ENCODE measurements around the gene ULK2. TPM values are rescaled to one million over a fixed set of nuclear protein-coding genes. Genes with fewer than 3 reads are reported as not detected.

Gene ULK2
- total RNA-seq (2014; rRNA removed; shearing (Covaris generic)) (6.8 and 9.4 TPM in 2 replicates), total RNA-seq (2022) (0.94 TPM in 1 of 2 replicates, not detected in the other), Bru-seq, nascent RNA (percentile 8 among the genes with signal in this experiment), BruChase-seq, experiment 1, labeled RNA remaining after a 6-hour chase (percentile 6 among the genes with signal in this experiment), BruChase-seq, experiment 2, labeled RNA remaining after a 2-hour chase (percentile 9 among the genes with signal in this experiment)
- long read RNA-seq: 0 reads

DNA sequence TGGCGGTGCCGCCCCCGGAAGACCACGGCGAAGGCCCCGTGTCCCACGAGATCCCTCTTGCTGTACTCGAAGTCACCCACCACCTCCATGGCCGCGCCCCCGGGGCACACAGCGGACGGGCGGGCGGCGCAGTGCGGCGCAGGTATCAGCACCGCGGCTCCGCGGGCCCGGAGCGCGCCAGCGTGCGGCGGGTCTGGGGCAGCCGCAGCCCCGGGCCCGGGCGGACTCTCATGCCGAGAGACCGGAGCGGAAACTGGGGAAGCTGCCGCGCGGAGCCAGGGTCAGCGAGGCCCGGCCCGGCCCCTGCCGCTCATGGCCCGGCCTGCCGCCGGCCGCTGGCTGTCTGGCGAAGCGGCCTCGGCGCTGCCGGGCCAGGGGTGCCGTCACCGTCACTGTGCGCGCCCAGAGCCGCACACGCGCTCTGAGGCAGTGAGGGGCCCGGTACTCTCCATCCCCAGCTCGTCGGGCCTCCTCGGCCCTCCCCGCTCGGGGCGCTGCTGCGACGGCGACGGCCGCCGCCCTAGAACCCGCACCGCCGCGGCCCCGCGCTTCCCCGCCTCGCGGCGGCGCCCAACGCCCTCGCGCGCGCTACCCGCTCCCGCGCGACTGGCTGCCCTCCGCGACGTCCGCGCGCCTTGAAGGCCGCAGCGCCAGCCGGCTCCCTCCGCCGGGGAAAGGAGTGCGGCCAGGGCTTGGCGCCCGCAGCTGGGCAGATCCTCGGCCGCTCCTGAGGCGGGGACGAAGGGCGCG, at the start of gene ULK2:
TSS of gene ULK2 (minus strand) at position 608 of the 750 bp plus-strand sequence. CDS start at position 89, 519 bp downstream.
- Histone ChIP-seq H3K27ac (ENCODE audit: low read depth, low read length, poor library complexity, severe bottlenecking) (no peak within 1 kb of the TSS), H3K9me2 (ENCODE audit: insufficient read depth, low read length) (no peaks in the 10 kb centered on the region), H3K79me2 (ENCODE audit: insufficient read depth, low read depth, low read length) (no peaks in the 10 kb centered on the region), H3K4me1 (ENCODE audit: insufficient read depth, low read length, poor library complexity, severe bottlenecking) (no peaks in the 10 kb centered on the region), H3K9me3 (ENCODE audit: low read length) (no peaks in the 10 kb centered on the region), H3K4me2 (ENCODE audit: low read length) (peak within 1 kb of the TSS; percentile 64), H3K4me3 (ENCODE audit: low read depth, low read length, poor library complexity, severe bottlenecking) (peak within 1 kb of the TSS; percentile 72), H2AFZ (ENCODE audit: low read length) (peak within 1 kb of the TSS; percentile 85), H4K20me1 (ENCODE audit: insufficient read depth, low read length) (no peaks in the 10 kb centered on the region), H3K36me3 (ENCODE audit: insufficient read depth, low read length) (no peaks in the 10 kb centered on the region)
- intact Hi-C loops (cut with micrococcal nuclease; ENCODE audit: unreplicated experiment): no loop called here
- TF ChIP-seq EZH2phosphoT487 (IDR thresholded peaks at IDR 0.05; ENCODE audit: borderline replicate concordance, low read depth, low read length): no peak
- TF ChIP-seq, protein P1, sequence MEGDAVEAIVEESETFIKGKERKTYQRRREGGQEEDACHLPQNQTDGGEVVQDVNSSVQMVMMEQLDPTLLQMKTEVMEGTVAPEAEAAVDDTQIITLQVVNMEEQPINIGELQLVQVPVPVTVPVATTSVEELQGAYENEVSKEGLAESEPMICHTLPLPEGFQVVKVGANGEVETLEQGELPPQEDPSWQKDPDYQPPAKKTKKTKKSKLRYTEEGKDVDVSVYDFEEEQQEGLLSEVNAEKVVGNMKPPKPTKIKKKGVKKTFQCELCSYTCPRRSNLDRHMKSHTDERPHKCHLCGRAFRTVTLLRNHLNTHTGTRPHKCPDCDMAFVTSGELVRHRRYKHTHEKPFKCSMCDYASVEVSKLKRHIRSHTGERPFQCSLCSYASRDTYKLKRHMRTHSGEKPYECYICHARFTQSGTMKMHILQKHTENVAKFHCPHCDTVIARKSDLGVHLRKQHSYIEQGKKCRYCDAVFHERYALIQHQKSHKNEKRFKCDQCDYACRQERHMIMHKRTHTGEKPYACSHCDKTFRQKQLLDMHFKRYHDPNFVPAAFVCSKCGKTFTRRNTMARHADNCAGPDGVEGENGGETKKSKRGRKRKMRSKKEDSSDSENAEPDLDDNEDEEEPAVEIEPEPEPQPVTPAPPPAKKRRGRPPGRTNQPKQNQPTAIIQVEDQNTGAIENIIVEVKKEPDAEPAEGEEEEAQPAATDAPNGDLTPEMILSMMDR (conservative IDR thresholded peaks at IDR 0.05; ENCODE audit: low read length): 0 out of 2 replicates have a peak, but pooled peaks have one; percentile 7
- CTCF ChIA-PET (ENCODE audit: unreplicated experiment): no interaction called here
- peak; percentile 59 for DNase-seq (ENCODE audit: low spot score)
- BruUV-seq (replicated peaks): no TSS peak
- POLR2A ChIA-PET: no interaction called here

DNA sequence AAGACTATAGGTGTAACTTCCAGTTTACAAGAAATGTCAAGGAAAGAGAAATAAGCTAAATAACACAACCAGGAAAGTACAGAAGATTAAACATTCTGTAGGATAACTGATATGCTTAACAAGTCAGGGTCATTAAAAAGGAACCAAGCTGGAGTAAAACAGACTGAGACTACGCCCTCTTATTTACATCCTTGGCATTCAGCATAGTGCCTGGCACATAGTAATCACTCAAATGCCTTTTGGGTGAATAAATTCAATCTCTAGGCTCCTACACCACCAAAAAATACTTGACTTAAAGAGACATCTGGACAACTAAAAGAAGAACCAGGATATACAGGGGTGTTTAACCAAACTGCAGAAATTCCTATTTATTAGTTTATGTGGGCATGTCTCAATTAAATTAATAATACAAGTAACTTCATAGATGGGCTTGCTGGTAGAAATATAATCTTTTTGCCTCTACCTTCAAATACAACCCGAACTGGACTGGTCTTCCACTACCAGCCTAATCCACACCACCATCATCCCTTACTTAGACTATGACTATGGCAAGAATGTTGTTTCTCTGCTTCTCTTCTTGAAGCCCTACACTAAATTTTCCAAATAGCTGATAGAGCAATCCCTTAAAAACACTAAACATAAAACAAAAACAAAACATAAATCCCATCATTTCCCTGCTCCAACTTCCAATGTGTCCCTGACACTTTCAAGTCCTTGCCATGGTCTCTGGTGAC, 47.7 kb upstream of the ULK2 start:
- no peaks in the 10 kb centered on the region for H3K4me1 ChIP-seq (ENCODE audit: insufficient read depth, low read length, poor library complexity, severe bottlenecking)
- H3K4me3 ChIP-seq (ENCODE audit: low read depth, low read length, poor library complexity, severe bottlenecking): no peak overlapping the region
- no peak for TF ChIP-seq EZH2phosphoT487 (IDR thresholded peaks at IDR 0.05; ENCODE audit: borderline replicate concordance, low read depth, low read length)
- TF ChIP-seq, protein P1 (conservative IDR thresholded peaks at IDR 0.05; ENCODE audit: low read length): no peak
- H3K9me2 ChIP-seq (ENCODE audit: insufficient read depth, low read length): no peaks in the 10 kb centered on the region
- H3K4me2 ChIP-seq (ENCODE audit: low read length): no peak overlapping the region
- H3K27ac ChIP-seq (ENCODE audit: low read depth, low read length, poor library complexity, severe bottlenecking): no peak overlapping the region
- DNase-seq (ENCODE audit: low spot score): no peak
- no peaks in the 10 kb centered on the region for H3K9me3 ChIP-seq (ENCODE audit: low read length)
- H2AFZ ChIP-seq (ENCODE audit: low read length): no peak overlapping the region
- peaks cover 84% of the 10 kb centered on the region for H3K36me3 ChIP-seq (ENCODE audit: insufficient read depth, low read length)
- ChIA-PET CTCF (ENCODE audit: unreplicated experiment) (no interaction called here), POLR2A (interaction anchor here (0.6 kb wide), 2 partner anchors 47 to 50 kb away, joined by 3 to 7 read pairs; no protein-coding TSS in a partner anchor)
- no TSS peak for BruUV-seq (replicated peaks)
- no peaks in the 10 kb centered on the region for H4K20me1 ChIP-seq (ENCODE audit: insufficient read depth, low read length)
- no peaks in the 10 kb centered on the region for H3K79me2 ChIP-seq (ENCODE audit: insufficient read depth, low read depth, low read length)
- intact Hi-C loops (cut with micrococcal nuclease; ENCODE audit: unreplicated experiment): no loop called here

Data from OCI-LY7 (cell line).